KMS-11 (cell line): ENCODE results near the gene BZW2.
"Not testable (repeated sequence)": the region's sequence is repeated elsewhere in the genome, so short reads cannot be mapped to it uniquely, and the experiment has no call there.

Source experiments
- H2AFZ ChIP-seq: fragments of 200-600 bp; sonication (generic); 2 replicates; pipeline ENCODE4 v1.6.1; 2016; ENCODE audit warnings: antibody characterized with exemption, mixed run types, low read depth
- H3K27ac ChIP-seq: fragments of 200-600 bp; sonication (generic); 2 replicates; pipeline ENCODE4 v1.6.1; 2016; ENCODE audit warnings: mild to moderate bottlenecking, mixed run types
- H3K27me3 ChIP-seq: fragments of 200-600 bp; sonication (generic); 2 replicates; pipeline ENCODE4 v1.6.1; 2017; ENCODE audit warnings: mild to moderate bottlenecking, low read depth, mixed run types, moderate library complexity; ENCODE audit not compliant: insufficient read depth
- H3K36me3 ChIP-seq: fragments of 200-600 bp; sonication (generic); 2 replicates; pipeline ENCODE4 v1.6.1; 2017; ENCODE audit warnings: mild to moderate bottlenecking, mixed run types; ENCODE audit not compliant: insufficient read depth
- H3K4me1 ChIP-seq: fragments of 200-600 bp; sonication (generic); 2 replicates; pipeline ENCODE4 v1.6.1; 2016; ENCODE audit warnings: mild to moderate bottlenecking, low read depth, mixed run types; ENCODE audit not compliant: poor library complexity, severe bottlenecking
- H3K4me2 ChIP-seq: fragments of 200-600 bp; sonication (generic); 2 replicates; pipeline ENCODE4 v1.7.0; 2016; ENCODE audit warnings: mild to moderate bottlenecking, mixed run types
- H3K4me3 ChIP-seq: fragments of 200-600 bp; sonication (generic); IDR thresholded peaks from 2 replicates; pipeline ENCODE4 v1.6.1; 2017; ENCODE audit warnings: low read depth, low read length, mixed read lengths; ENCODE audit not compliant: insufficient read depth
- H3K79me2 ChIP-seq: fragments of 200-600 bp; sonication (generic); 2 replicates; pipeline ENCODE4 v1.6.1; 2016; ENCODE audit warnings: low read depth, mixed run types; ENCODE audit not compliant: insufficient read depth
- H3K9ac ChIP-seq: fragments of 200-600 bp; sonication (generic); 2 replicates; pipeline ENCODE4 v1.6.1; 2016; ENCODE audit warnings: mild to moderate bottlenecking, mixed run types
- H4K20me1 ChIP-seq: fragments of 200-600 bp; sonication (generic); 2 replicates; pipeline ENCODE4 v1.6.1; 2016; ENCODE audit warnings: mild to moderate bottlenecking, mixed run types; ENCODE audit not compliant: insufficient read depth
- CTCF ChIP-seq: fragments of 200-600 bp; sonication (generic); conservative IDR thresholded peaks from 2 replicates; pipeline ENCODE4 v1.6.1; 2017; ENCODE audit warnings: low read depth, mild to moderate bottlenecking, antibody characterized with exemption, low read length, moderate library complexity, mixed read lengths

BZW2 gene

GRCh38 chr7:16671811-16672210 lies 25.8 kb downstream of the BZW2 start:
- no peak overlapping the region for H2AFZ ChIP-seq
- no peaks in the 10 kb centered on the region for H3K27me3 ChIP-seq
- peaks cover 12% of the 10 kb centered on the region; the same call in 1 of the 2 replicates for H4K20me1 ChIP-seq
- H3K4me2 ChIP-seq: no peak overlapping the region
- no peaks in the 10 kb centered on the region for H3K4me1 ChIP-seq
- no peak for TF ChIP-seq CTCF
- no peak overlapping the region for H3K27ac ChIP-seq
- no peak overlapping the region for H3K9ac ChIP-seq
- H3K4me3 ChIP-seq: no peak overlapping the region
- peaks cover 74% of the 10 kb centered on the region; the same call in 1 of the 2 replicates for H3K79me2 ChIP-seq
- peaks cover 5% of the 10 kb centered on the region; the same call in 1 of the 2 replicates for H3K36me3 ChIP-seq

DNA sequence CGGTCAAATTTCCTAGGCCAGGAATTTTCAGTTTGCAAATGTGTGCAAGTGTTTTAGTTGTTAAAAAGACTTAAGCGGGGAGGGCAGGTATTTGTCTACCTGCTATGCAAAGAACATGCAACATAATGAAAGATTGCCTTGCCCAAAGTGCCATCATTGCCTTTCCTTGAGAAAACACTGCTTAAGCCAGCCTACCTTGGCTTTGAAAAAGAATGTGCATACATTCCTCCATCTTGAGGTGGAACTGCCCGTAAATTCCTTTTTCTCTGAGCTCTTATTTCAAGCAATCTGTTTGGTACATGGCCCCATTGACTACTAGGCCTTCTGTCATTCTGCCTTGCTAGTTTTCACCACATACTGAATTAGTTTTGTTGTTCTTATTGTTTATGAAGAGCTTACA lies 29.3 kb downstream of the BZW2 start:
- no peak for TF ChIP-seq CTCF
- Histone ChIP-seq H3K4me2 (no peak overlapping the region), H3K27me3 (no peaks in the 10 kb centered on the region), H3K4me1 (no peaks in the 10 kb centered on the region), H3K79me2 (peaks cover 58% of the 10 kb centered on the region; the same call in 1 of the 2 replicates), H3K36me3 (no peaks in the 10 kb centered on the region; the same call in 1 of the 2 replicates), H4K20me1 (no peaks in the 10 kb centered on the region; the same call in 1 of the 2 replicates), H3K4me3 (no peak overlapping the region), H3K9ac (no peak overlapping the region), H3K27ac (no peak overlapping the region), H2AFZ (no peak overlapping the region)

DNA sequence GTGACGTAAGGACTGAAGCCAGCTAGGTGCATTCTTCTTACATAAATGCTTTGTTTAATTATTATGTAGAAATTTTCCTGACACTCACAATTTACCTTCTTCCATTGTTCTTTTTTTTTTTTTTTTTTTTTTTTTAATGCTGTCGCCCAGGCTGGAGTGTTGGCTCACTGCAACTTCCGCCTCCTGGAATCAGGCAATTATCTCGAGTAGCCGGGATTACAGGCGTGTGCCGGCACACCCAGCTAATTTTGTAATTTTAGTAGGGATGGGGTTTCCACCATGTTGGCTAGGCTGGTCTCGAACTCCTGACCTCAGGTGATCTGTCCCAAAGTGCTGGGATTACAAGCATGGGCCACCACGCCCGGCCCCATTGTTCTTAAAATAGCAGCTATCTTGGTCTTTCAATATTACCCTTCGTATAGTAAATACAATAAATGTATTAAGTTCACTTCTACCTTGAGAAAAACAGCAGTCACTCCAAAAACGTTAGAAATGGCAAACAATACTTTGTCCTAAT lies 32.1 kb downstream of the BZW2 start:
- Histone ChIP-seq H3K4me3 (no peak overlapping the region), H3K4me2 (no peak overlapping the region), H4K20me1 (no peaks in the 10 kb centered on the region), H3K79me2 (peaks cover 32% of the 10 kb centered on the region; the same call in 1 of the 2 replicates), H3K27me3 (no peaks in the 10 kb centered on the region), H3K4me1 (no peaks in the 10 kb centered on the region), H3K36me3 (no peaks in the 10 kb centered on the region; the same call in 1 of the 2 replicates), H3K9ac (no peak overlapping the region), H3K27ac (no peak overlapping the region), H2AFZ (no peak overlapping the region)
- no peak for TF ChIP-seq CTCF

DNA sequence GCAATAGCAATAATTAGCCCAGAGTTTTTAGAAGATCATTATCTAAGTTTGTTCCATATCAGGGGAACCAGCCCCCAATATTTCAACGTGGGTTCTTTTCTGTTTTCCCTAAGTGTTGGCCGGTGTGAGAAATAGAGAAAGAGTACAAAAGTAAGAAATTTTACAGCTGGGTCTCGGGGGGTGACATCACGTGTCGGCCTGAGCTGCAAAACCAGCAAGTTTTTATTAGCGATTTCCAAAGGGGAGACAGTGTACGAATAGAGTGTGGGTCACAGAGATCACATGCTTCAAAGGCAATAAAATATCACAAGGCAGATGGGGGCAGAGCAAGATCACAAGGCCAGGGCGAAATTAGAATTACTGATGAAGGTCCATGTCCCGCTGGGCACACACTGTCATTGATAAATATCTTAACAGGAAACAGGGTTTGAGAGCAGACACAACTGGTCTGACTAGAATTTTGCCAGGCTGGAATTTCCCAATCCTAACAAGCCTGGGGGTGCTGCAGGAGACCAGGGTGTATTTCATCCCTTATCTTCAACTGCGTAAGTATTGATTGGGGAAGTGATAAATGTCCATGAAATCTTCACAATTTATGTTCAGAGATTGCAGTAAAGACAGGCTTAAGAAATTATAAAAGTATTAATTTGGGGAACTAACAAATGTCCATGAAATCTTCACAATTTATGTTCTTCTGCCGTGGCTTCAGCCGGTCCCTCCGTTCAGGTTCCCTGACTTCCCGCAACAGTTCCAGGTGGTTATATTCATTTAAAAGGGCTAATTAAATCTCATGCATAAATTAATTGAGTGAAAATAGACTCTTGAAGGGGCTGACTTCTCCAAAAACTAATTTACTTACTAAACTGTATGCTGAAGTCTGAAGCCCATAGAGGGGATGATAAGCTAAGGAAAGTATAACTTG lies 32.9 kb downstream of the BZW2 start:
- not testable (repeated sequence) for H3K36me3 ChIP-seq, H3K4me3 ChIP-seq, H3K4me1 ChIP-seq, H4K20me1 ChIP-seq, H2AFZ ChIP-seq, H3K9ac ChIP-seq, H3K4me2 ChIP-seq, H3K27ac ChIP-seq, H3K27me3 ChIP-seq
- peaks cover 29% of the 10 kb centered on the region; the same call in 1 of the 2 replicates for H3K79me2 ChIP-seq
